ENCODE results near the gene IDH2. TPM values are rescaled to one million over a fixed set of nuclear protein-coding genes. Genes with fewer than 3 reads are reported as not detected.

Gene IDH2
- total RNA-seq, 1 donor from 2014 or later: 126 TPM

- no peak for DNase-seq (ENCODE audit: low spot score in 2 of 2, unreplicated experiment in 2 of 2)
- Mint-ChIP-seq H3K27me3 (ENCODE audit: low read depth) (no peaks in the 10 kb centered on the region), H3K9me3 (no peaks in the 10 kb centered on the region), H3K4me3 (no peak overlapping the region), H3K27ac (peak overlapping the region; percentile 61), H3K4me1 (peaks cover 35% of the 10 kb centered on the region), H3K36me3 (no peaks in the 10 kb centered on the region)
- TF ChIP-seq CTCF (IDR thresholded peaks at IDR 0.05; ENCODE audit: unreplicated experiment): no peak
Measured at GRCh38 chr15:90046289-90046688, 56.0 kb downstream of the IDH2 start.

- TF ChIP-seq CTCF (IDR thresholded peaks at IDR 0.05; ENCODE audit: unreplicated experiment): no peak
- no peaks in the 10 kb centered on the region for H3K27me3 Mint-ChIP-seq (ENCODE audit: low read depth)
- peaks cover 48% of the 10 kb centered on the region for H3K4me1 Mint-ChIP-seq
- no peaks in the 10 kb centered on the region for H3K36me3 Mint-ChIP-seq
- no peak overlapping the region for H3K27ac Mint-ChIP-seq
- H3K9me3 Mint-ChIP-seq: no peaks in the 10 kb centered on the region
- DNase-seq (ENCODE audit: low spot score in 2 of 2, unreplicated experiment in 2 of 2): no peak
- no peak overlapping the region for H3K4me3 Mint-ChIP-seq
Measured at GRCh38 chr15:90044916-90045371, 57.3 kb downstream of the IDH2 start.

GRCh38 chr15:90044191-90044590 lies 58.1 kb downstream of the IDH2 start:
- Mint-ChIP-seq H3K4me1 (peaks cover 50% of the 10 kb centered on the region), H3K36me3 (no peaks in the 10 kb centered on the region), H3K27ac (peak overlapping the region; percentile 79), H3K27me3 (ENCODE audit: low read depth) (no peaks in the 10 kb centered on the region), H3K4me3 (no peak overlapping the region), H3K9me3 (no peaks in the 10 kb centered on the region)
- DNase-seq (ENCODE audit: low spot score in 2 of 2, unreplicated experiment in 2 of 2): no peak
- no peak for TF ChIP-seq CTCF (IDR thresholded peaks at IDR 0.05; ENCODE audit: unreplicated experiment)

GRCh38 chr15:90043530-90044010 lies 58.7 kb downstream of the IDH2 start:
- no peak for TF ChIP-seq CTCF (IDR thresholded peaks at IDR 0.05; ENCODE audit: unreplicated experiment)
- Mint-ChIP-seq H3K27ac (peak overlapping the region; percentile 79), H3K27me3 (ENCODE audit: low read depth) (no peaks in the 10 kb centered on the region), H3K4me3 (no peak overlapping the region), H3K36me3 (no peaks in the 10 kb centered on the region), H3K9me3 (no peaks in the 10 kb centered on the region), H3K4me1 (peaks cover 49% of the 10 kb centered on the region)
- DNase-seq (ENCODE audit: low spot score in 2 of 2, unreplicated experiment in 2 of 2): no peak

GRCh38 chr15:90042766-90043529 lies 59.3 kb downstream of the IDH2 start:
- Mint-ChIP-seq H3K36me3 (no peaks in the 10 kb centered on the region), H3K27me3 (ENCODE audit: low read depth) (no peaks in the 10 kb centered on the region), H3K9me3 (no peaks in the 10 kb centered on the region), H3K27ac (no peak overlapping the region), H3K4me1 (peaks cover 55% of the 10 kb centered on the region), H3K4me3 (no peak overlapping the region)
- no peak for TF ChIP-seq CTCF (IDR thresholded peaks at IDR 0.05; ENCODE audit: unreplicated experiment)
- DNase-seq (ENCODE audit: low spot score in 2 of 2, unreplicated experiment in 2 of 2): no peak

All from mesothelial cell of epicardium (in vitro differentiated cells).